Peyer's patch (tissue), 4 donors: ENCODE data around the gene OR6C1. TPM values are rescaled to one million over a fixed set of nuclear protein-coding genes. Genes with fewer than 3 reads are reported as not detected.
"Not testable (repeated sequence)": the region's sequence is repeated elsewhere in the genome, so short reads cannot be mapped to it uniquely, and the experiment has no call there.

ENCODE experiments used
- DNase-seq, 3 donors: peaks; one replicate each; pipeline ENCODE4 v3.0.0-alpha.2; 2017 to 2019
- H3K27ac ChIP-seq, 4 donors: fragments of 200-600 bp; sonication (generic); one replicate each; pipeline ENCODE4 v1.5.1; 2016 to 2019
- H3K27me3 ChIP-seq, 2 donors: fragments of 200-600 bp; sonication (generic); one replicate each; pipeline ENCODE4 v1.5.1; 2019
- H3K36me3 ChIP-seq, 3 donors: fragments of 200-600 bp; sonication (generic); one replicate each; pipeline ENCODE4 v1.5.1; 2016 to 2019
- H3K4me1 ChIP-seq, 4 donors: fragments of 200-600 bp; sonication (generic); one replicate each; pipeline ENCODE4 v1.5.1; 2016 to 2019
- H3K4me3 ChIP-seq, 4 donors: fragments of 200-600 bp; sonication (generic); 1 replicate in 3 of 4; 2 replicates in 1 of 4; pipeline ENCODE4 v1.5.1; 2016 to 2019; ENCODE audit warnings: mild to moderate bottlenecking in 1 of 4
- H3K9me3 ChIP-seq, 4 donors: fragments of 200-600 bp; sonication (generic); one replicate each; pipeline ENCODE4 v1.5.1; 2016 to 2019; ENCODE audit warnings: mild to moderate bottlenecking in 1 of 4
- POLR2A ChIP-seq, 2 donors: fragments of 450-650 bp; IDR thresholded peaks; one replicate each; pipeline ENCODE4 v1.5.1; 2017; ENCODE audit warnings: antibody characterized with exemption in 2 of 2, mild to moderate bottlenecking in 2 of 2, moderate library complexity in 2 of 2
- total RNA-seq, 4 donors: library from RNA; depleted of rRNA; stranded (reverse); fragments of >200 nt; gene quantifications; one replicate each; pipeline ENCODE4 v1.1.0, GENCODE V29; 2016
- TF ChIP-seq, protein P1 (sequence below), 6 experiments: fragments of 450-650 bp in 4 of 6; fragments of 200-600 bp in 2 of 6; sonication (generic) in 1 of 6; IDR thresholded peaks; one replicate each; pipeline ENCODE4 v1.5.1; 2017 to 2019; ENCODE audit warnings: antibody characterized with exemption in 6 of 6, mild to moderate bottlenecking in 3 of 6, moderate library complexity in 1 of 6

Gene OR6C1
- not detected for total RNA-seq

GRCh38 chr12:55314043-55314442 lies at the start of gene OR6C1:
Gene OR6C1 (plus strand): TSS chr12:55314343. CDS start chr12:55320600, 6,257 bp downstream.
- no peaks in the 10 kb centered on the region for H3K27me3 ChIP-seq
- TF ChIP-seq, protein P1, sequence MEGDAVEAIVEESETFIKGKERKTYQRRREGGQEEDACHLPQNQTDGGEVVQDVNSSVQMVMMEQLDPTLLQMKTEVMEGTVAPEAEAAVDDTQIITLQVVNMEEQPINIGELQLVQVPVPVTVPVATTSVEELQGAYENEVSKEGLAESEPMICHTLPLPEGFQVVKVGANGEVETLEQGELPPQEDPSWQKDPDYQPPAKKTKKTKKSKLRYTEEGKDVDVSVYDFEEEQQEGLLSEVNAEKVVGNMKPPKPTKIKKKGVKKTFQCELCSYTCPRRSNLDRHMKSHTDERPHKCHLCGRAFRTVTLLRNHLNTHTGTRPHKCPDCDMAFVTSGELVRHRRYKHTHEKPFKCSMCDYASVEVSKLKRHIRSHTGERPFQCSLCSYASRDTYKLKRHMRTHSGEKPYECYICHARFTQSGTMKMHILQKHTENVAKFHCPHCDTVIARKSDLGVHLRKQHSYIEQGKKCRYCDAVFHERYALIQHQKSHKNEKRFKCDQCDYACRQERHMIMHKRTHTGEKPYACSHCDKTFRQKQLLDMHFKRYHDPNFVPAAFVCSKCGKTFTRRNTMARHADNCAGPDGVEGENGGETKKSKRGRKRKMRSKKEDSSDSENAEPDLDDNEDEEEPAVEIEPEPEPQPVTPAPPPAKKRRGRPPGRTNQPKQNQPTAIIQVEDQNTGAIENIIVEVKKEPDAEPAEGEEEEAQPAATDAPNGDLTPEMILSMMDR (IDR thresholded peaks at IDR 0.05), result no peak
- TF ChIP-seq POLR2A (IDR thresholded peaks at IDR 0.05), result no peak
- H3K9me3 ChIP-seq, result no peaks in the 10 kb centered on the region
- DNase-seq, result no peak
- no peaks in the 10 kb centered on the region for H3K4me1 ChIP-seq
- no peak within 1 kb of the TSS for H3K4me3 ChIP-seq
- no peak within 1 kb of the TSS for H3K27ac ChIP-seq
- H3K36me3 ChIP-seq, result no peaks in the 10 kb centered on the region

- H3K27ac ChIP-seq, result no peak overlapping the region
- H3K4me3 ChIP-seq, result no peak overlapping the region
- no peaks in the 10 kb centered on the region for H3K36me3 ChIP-seq
- DNase-seq, result no peak
- no peaks in the 10 kb centered on the region for H3K9me3 ChIP-seq
- H3K27me3 ChIP-seq, result no peaks in the 10 kb centered on the region
- no peak for TF ChIP-seq POLR2A (IDR thresholded peaks at IDR 0.05)
- TF ChIP-seq, protein P1 (IDR thresholded peaks at IDR 0.05), result no peak
- no peaks in the 10 kb centered on the region for H3K4me1 ChIP-seq
Measured at GRCh38 chr12:55280991-55281390, 33.2 kb upstream of the OR6C1 start.

DNA sequence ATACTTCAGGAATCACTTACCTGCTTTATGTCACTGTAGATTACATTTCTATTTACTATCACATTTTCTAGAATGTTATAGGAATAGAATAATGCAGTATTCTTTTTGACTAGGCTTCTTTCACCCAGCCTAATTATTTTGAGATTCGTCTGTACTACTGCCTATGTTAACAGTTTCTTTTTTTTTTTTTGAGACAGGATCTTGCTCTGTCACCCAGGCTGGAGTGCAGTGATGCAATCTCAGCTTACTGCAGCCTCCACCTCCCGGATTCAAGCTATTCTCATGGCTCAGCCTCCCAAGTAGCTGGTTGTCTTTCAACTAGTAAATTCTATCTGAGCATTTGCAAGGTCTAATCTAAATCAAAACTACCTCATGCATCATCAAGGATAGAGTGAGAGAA lies 24.1 kb upstream of the OR6C1 start:
- TF ChIP-seq, protein P1 (IDR thresholded peaks at IDR 0.05), result no peak
- TF ChIP-seq POLR2A (IDR thresholded peaks at IDR 0.05), result no peak
- no peaks in the 10 kb centered on the region for H3K9me3 ChIP-seq
- no peaks in the 10 kb centered on the region for H3K27me3 ChIP-seq

GRCh38 chr12:55296469-55296868 lies 17.7 kb upstream of the OR6C1 start, which contains the start of gene OR6C6:
Gene OR6C6 (minus strand): TSS chr12:55296569. CDS start chr12:55295232, 1,337 bp downstream.
- H3K27ac ChIP-seq, result no peak within 1 kb of the TSS
- no peaks in the 10 kb centered on the region for H3K4me1 ChIP-seq
- no peak for TF ChIP-seq POLR2A (IDR thresholded peaks at IDR 0.05)
- TF ChIP-seq, protein P1 (IDR thresholded peaks at IDR 0.05), result no peak
- DNase-seq, result no peak
- no peaks in the 10 kb centered on the region for H3K9me3 ChIP-seq
- H3K4me3 ChIP-seq, result no peak within 1 kb of the TSS
- no peaks in the 10 kb centered on the region for H3K27me3 ChIP-seq
- H3K36me3 ChIP-seq, result no peaks in the 10 kb centered on the region

More for the DNA sequence above, 24.1 kb upstream of the OR6C1 start:
- H3K27ac ChIP-seq, result no peak overlapping the region
- DNase-seq, result no peak
- H3K4me1 ChIP-seq, result no peaks in the 10 kb centered on the region
- no peak overlapping the region for H3K4me3 ChIP-seq
- no peaks in the 10 kb centered on the region for H3K36me3 ChIP-seq

GRCh38 chr12:55320201-55320600 lies 6.1 kb downstream of the OR6C1 start:
- H3K4me1 ChIP-seq, result no peaks in the 10 kb centered on the region
- H3K27me3 ChIP-seq, result no peaks in the 10 kb centered on the region
- DNase-seq, result no peak
- no peaks in the 10 kb centered on the region for H3K9me3 ChIP-seq
- H3K4me3 ChIP-seq, result no peak overlapping the region
- TF ChIP-seq, protein P1 (IDR thresholded peaks at IDR 0.05), result no peak
- TF ChIP-seq POLR2A (IDR thresholded peaks at IDR 0.05), result no peak
- no peaks in the 10 kb centered on the region for H3K36me3 ChIP-seq
- H3K27ac ChIP-seq, result no peak overlapping the region

- not testable (repeated sequence) for H3K4me3 ChIP-seq, H3K9me3 ChIP-seq, H3K4me1 ChIP-seq, H3K27ac ChIP-seq, H3K36me3 ChIP-seq, H3K27me3 ChIP-seq, DNase-seq
Measured at GRCh38 chr12:55325801-55326200, 11.7 kb downstream of the OR6C1 start.
